Panc1 (cell line): ENCODE results near the gene TUBB2B. TPM values are rescaled to one million over a fixed set of nuclear protein-coding genes. Genes with fewer than 3 reads are reported as not detected.

ENCODE experiments used
- ATAC-seq: fragments of 200-7000 bp; cut with Tn5 transposase; 2 replicates; pipeline ENCODE4 v1.9.1; 2020; ENCODE audit warnings: mild to moderate bottlenecking, moderate library complexity
- BruUV-seq: library from RNA; stranded (reverse); fragments of 400-500 nt; replicated peaks from 2 replicates; lab custom pipeline; 2021; lab: Mats Ljungman, UMichigan
- CTCF ChIA-PET: fragments of 300-600 bp; sonication (Branson Sonifier 250); formaldehyde crosslinking; loops from one replicate; lab custom pipeline; 2022; ENCODE audit warnings: antibody characterized with exemption; lab: Charles Lee
- POLR2A ChIA-PET: fragments of 300-600 bp; sonication (Branson Sonifier 250); formaldehyde crosslinking; loops from one replicate; lab custom pipeline; 2022; ENCODE audit warnings: antibody characterized with exemption; lab: Charles Lee
- DNase-seq: peaks from one replicate; pipeline ENCODE4 v3.0.0-alpha.2; 2010; ENCODE audit warnings: low read depth, low spot score
- H3K27ac ChIP-seq: 2 replicates; pipeline ENCODE4 v1.5.1; 2011; ENCODE audit warnings: mild to moderate bottlenecking, low read length, inconsistent platforms
- H3K27me3 ChIP-seq: fragments of 200-500 bp; sonication (Bioruptor generic); 2 replicates; pipeline ENCODE4 v1.6.0; 2014; ENCODE audit warnings: low read length, inconsistent platforms; ENCODE audit not compliant: control insufficient read depth, insufficient read depth
- H3K36me3 ChIP-seq: fragments of 200-500 bp; sonication (Bioruptor generic); 2 replicates; pipeline ENCODE4 v1.5.1; 2014; ENCODE audit warnings: inconsistent platforms, mild to moderate bottlenecking, low read length, moderate library complexity; ENCODE audit not compliant: control insufficient read depth, insufficient read depth
- H3K4me1 ChIP-seq: 2 replicates; pipeline ENCODE4 v1.5.1; 2011; ENCODE audit warnings: inconsistent platforms, mild to moderate bottlenecking, low read length, moderate library complexity; ENCODE audit not compliant: control insufficient read depth, insufficient read depth
- H3K4me3 ChIP-seq, 2 experiments: 2 replicates each; pipeline ENCODE4 v1.5.1; 2011 to 2012; ENCODE audit warnings: low read depth in 2 of 2, low read length in 2 of 2, mild to moderate bottlenecking in 2 of 2, inconsistent platforms in 1 of 2, moderate library complexity in 1 of 2
- H3K9me3 ChIP-seq: fragments of 200-500 bp; sonication (Bioruptor generic); 2 replicates; pipeline ENCODE4 v1.5.1; 2014; ENCODE audit warnings: low read depth, mild to moderate bottlenecking, inconsistent platforms, low read length, moderate library complexity; ENCODE audit not compliant: control insufficient read depth, insufficient read depth
- CTCF ChIP-seq: fragments of 450-650 bp; IDR thresholded peaks from 2 replicates; pipeline ENCODE4 v1.5.1; 2017; ENCODE audit warnings: mild to moderate bottlenecking
- POLR2AphosphoS5 ChIP-seq: IDR thresholded peaks from 2 replicates; pipeline ENCODE4 v1.6.1; 2012; ENCODE audit warnings: mild to moderate bottlenecking, low read depth, low read length, moderate library complexity
- REST ChIP-seq, 2 experiments: IDR thresholded peaks; 2 replicates each; pipeline ENCODE4 v1.6.1; 2011 to 2012; ENCODE audit warnings: low read depth in 2 of 2, control low read depth in 1 of 2, low read length in 1 of 2, mild to moderate bottlenecking in 1 of 2, moderate library complexity in 1 of 2; ENCODE audit not compliant: insufficient read depth in 1 of 2
- SIN3A ChIP-seq: IDR thresholded peaks from 2 replicates; pipeline ENCODE4 v1.6.1; 2012; ENCODE audit warnings: low read depth, mild to moderate bottlenecking, low read length, moderate library complexity, borderline replicate concordance; ENCODE audit not compliant: insufficient read depth
- TCF7L2 ChIP-seq: IDR thresholded peaks from 2 replicates; pipeline ENCODE4 v1.6.1; 2011; ENCODE audit warnings: mild to moderate bottlenecking, low read depth, low read length, inconsistent platforms
- in situ Hi-C: cut with HindIII; loops from 2 replicates; pipeline ENCODE4 v1.10.0; 2016; ENCODE audit warnings: low sequenced_read_pairs, low pct_unique_long_range_greater_than_20kb
- intact Hi-C: fragments of 100-400 bp; cut with micrococcal nuclease; formaldehyde crosslinking; loops from one replicate; pipeline ENCODE4 v1.10.0; 2022; ENCODE audit not compliant: unreplicated experiment
- total RNA-seq: library from RNA; stranded (reverse); gene quantifications from one replicate; pipeline ENCODE4 v1.2.1, GENCODE V29; 2021; ENCODE audit not compliant: unreplicated experiment

TUBB2B gene
- total RNA-seq, 1 experiment from 2014 or later = 22.7 TPM

DNA sequence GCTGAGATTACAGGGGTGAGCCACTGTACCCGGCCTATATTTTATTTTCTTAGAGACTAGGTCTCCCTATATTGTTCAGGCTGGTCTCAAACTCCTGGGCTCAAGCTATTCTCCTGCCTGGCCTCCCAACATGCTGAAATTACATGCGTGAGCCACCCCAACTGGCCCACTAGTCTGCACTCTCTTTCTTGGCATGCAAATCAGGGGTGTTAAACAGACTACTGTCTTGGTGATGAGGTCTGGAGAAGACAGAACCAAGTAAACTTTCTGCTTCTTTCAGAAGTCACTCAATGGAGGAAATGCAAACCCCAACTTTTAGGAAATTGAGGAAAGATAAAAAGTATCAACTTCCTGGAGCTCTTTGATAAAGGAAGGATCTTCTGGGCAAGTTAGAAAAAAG is 8.0 kb upstream of the TUBB2B start:
- intact Hi-C loops (loop anchor here (10.0 kb wide), 1 partner anchor 71 kb away; no protein-coding TSS in a partner anchor), in situ Hi-C loops (no loop called here)
- DNase-seq = no peak
- Histone ChIP-seq H3K4me3 (no peak overlapping the region), H3K27ac (no peak overlapping the region), H3K27me3 (peaks cover 2% of the 10 kb centered on the region; the same call in 1 of the 2 replicates), H3K36me3 (no peaks in the 10 kb centered on the region), H3K4me1 (peaks cover under 1% of the 10 kb centered on the region; the same call in 1 of the 2 replicates), H3K9me3 (no peaks in the 10 kb centered on the region)
- TF ChIP-seq CTCF = no peak
- TF ChIP-seq TCF7L2 = no peak
- ChIA-PET CTCF (no interaction called here), POLR2A (no interaction called here)
- BruUV-seq = no TSS peak
- ATAC-seq = no peak

- ChIA-PET CTCF (no interaction called here), POLR2A (no interaction called here)
- Histone ChIP-seq H3K4me3 (no peak overlapping the region), H3K36me3 (no peaks in the 10 kb centered on the region), H3K27me3 (peaks cover 6% of the 10 kb centered on the region), H3K4me1 (peaks cover 9% of the 10 kb centered on the region), H3K9me3 (no peaks in the 10 kb centered on the region), H3K27ac (no peak overlapping the region)
- BruUV-seq = no TSS peak
- intact Hi-C loops (loop anchor here (10.0 kb wide), 1 partner anchor 69 kb away; no protein-coding TSS in a partner anchor), in situ Hi-C loops (no loop called here)
- TF ChIP-seq POLR2AphosphoS5 (no peak), SIN3A (no peak), REST (IDR thresholded peaks at IDR 0.05; ENCODE audit: insufficient read depth in 1 of 2, low read depth in 2 of 2, low read length in 1 of 2) (no peak), CTCF (no peak), TCF7L2 (no peak)
- ATAC-seq (no peak), DNase-seq (no peak)
Observed at GRCh38 chr6:3233904-3234303, 6.5 kb upstream of the TUBB2B start.
